GM23338 (cell line): ENCODE data around the gene SNX8. TPM values are rescaled to one million over a fixed set of nuclear protein-coding genes. Genes with fewer than 3 reads are reported as not detected.

Experiments used
- ATAC-seq: fragments of 200-7000 bp; cut with Tn5 transposase; 3 replicates; pipeline ENCODE4 v1.9.1; 2020
- DNase-seq: peaks from one replicate; pipeline ENCODE4 v3.0.0-alpha.2; 2015; ENCODE audit warnings: low spot score
- H2AFZ ChIP-seq: fragments of 200-600 bp; sonication (generic); 2 replicates; pipeline ENCODE4 v1.8.0; 2016; ENCODE audit warnings: antibody characterized with exemption, mild to moderate bottlenecking, moderate library complexity
- H3F3A ChIP-seq: fragments of 200-600 bp; sonication (generic); replicated peaks from 2 replicates; pipeline ENCODE4 v1.8.0; 2017; ENCODE audit warnings: antibody characterized with exemption, mixed run types, low read depth
- H3K27ac ChIP-seq: fragments of 200-600 bp; sonication (generic); 2 replicates; pipeline ENCODE4 v1.6.1; 2016; ENCODE audit warnings: low read depth
- H3K27me3 ChIP-seq: fragments of 200-600 bp; sonication (generic); 2 replicates; pipeline ENCODE4 v1.8.0; 2016; ENCODE audit warnings: mild to moderate bottlenecking, mixed run types, moderate library complexity; ENCODE audit not compliant: insufficient read depth
- H3K36me3 ChIP-seq: fragments of 200-600 bp; sonication (generic); 2 replicates; pipeline ENCODE4 v1.8.0; 2016; ENCODE audit warnings: mild to moderate bottlenecking; ENCODE audit not compliant: insufficient read depth
- H3K4me1 ChIP-seq: fragments of 200-600 bp; sonication (generic); 2 replicates; pipeline ENCODE4 v1.8.0; 2016; ENCODE audit warnings: mild to moderate bottlenecking, moderate library complexity; ENCODE audit not compliant: insufficient read depth
- H3K4me2 ChIP-seq: fragments of 200-600 bp; sonication (generic); 2 replicates; pipeline ENCODE4 v1.7.1; 2017; ENCODE audit warnings: mixed run types
- H3K4me3 ChIP-seq: fragments of 200-600 bp; sonication (generic); 2 replicates; pipeline ENCODE4 v1.6.1; 2016; ENCODE audit warnings: mixed run types
- H3K79me2 ChIP-seq: fragments of 200-600 bp; sonication (generic); replicated peaks from 2 replicates; pipeline ENCODE4 v1.8.0; 2017; ENCODE audit warnings: mild to moderate bottlenecking; ENCODE audit not compliant: insufficient read depth
- H3K9me2 ChIP-seq: fragments of 200-600 bp; sonication (generic); 2 replicates; pipeline ENCODE4 v1.8.0; 2017; ENCODE audit not compliant: insufficient read depth
- H4K20me1 ChIP-seq: fragments of 200-600 bp; sonication (generic); replicated peaks from 2 replicates; pipeline ENCODE4 v1.8.0; 2017; ENCODE audit warnings: mild to moderate bottlenecking; ENCODE audit not compliant: insufficient read depth
- H3K27ac Mint-ChIP-seq: 2 replicates; pipeline ENCODE4 v1.8.0; 2020; ENCODE audit warnings: inconsistent platforms, mild to moderate bottlenecking, moderate library complexity, mixed read lengths
- H3K27me3 Mint-ChIP-seq: 3 replicates; pipeline ENCODE4 v1.8.0; 2022; ENCODE audit warnings: low read depth, mild to moderate bottlenecking, moderate library complexity, mixed read lengths, inconsistent platforms; ENCODE audit not compliant: insufficient read depth, poor library complexity
- H3K36me3 Mint-ChIP-seq: 3 replicates; pipeline ENCODE4 v1.8.0; 2021; ENCODE audit warnings: low read depth, mild to moderate bottlenecking, inconsistent platforms, moderate library complexity, mixed read lengths
- H3K4me1 Mint-ChIP-seq: 3 replicates; pipeline ENCODE4 v1.8.0; 2020; ENCODE audit warnings: mild to moderate bottlenecking, inconsistent platforms, mixed read lengths
- H3K4me3 Mint-ChIP-seq: 3 replicates; pipeline ENCODE4 v1.8.0; 2021; ENCODE audit warnings: moderate library complexity, mild to moderate bottlenecking, inconsistent platforms, mixed read lengths
- H3K9me3 Mint-ChIP-seq: 3 replicates; pipeline ENCODE4 v1.8.0; 2020; ENCODE audit warnings: moderate library complexity, mild to moderate bottlenecking, inconsistent platforms, mixed read lengths
- CREB1 ChIP-seq: fragments of 250-450 bp; sonication (Bioruptor Pico); IDR thresholded peaks from 2 replicates; pipeline ENCODE4 v1.5.0; 2020; ENCODE audit warnings: low read depth, mild to moderate bottlenecking, moderate library complexity
- CTCF ChIP-seq, 2 experiments: fragments of 200-600 bp in 1 of 2; sonication (generic) in 1 of 2; conservative IDR thresholded peaks; 2 replicates each; pipeline versions ENCODE4 v1.5.1 to v1.6.1; 2016 to 2017; ENCODE audit warnings: antibody characterized with exemption in 2 of 2, low read depth in 2 of 2, mild to moderate bottlenecking in 2 of 2, moderate library complexity in 1 of 2
- ETS1 ChIP-seq: IDR thresholded peaks from 2 replicates; pipeline ENCODE4 v1.6.1; 2016; ENCODE audit warnings: antibody characterized with exemption
- EZH2phosphoT487 ChIP-seq: fragments of 200-600 bp; sonication (generic); IDR thresholded peaks from one replicate; pipeline ENCODE4 v1.8.1; 2018; ENCODE audit warnings: antibody characterized with exemption; ENCODE audit not compliant: unreplicated experiment
- NANOG ChIP-seq: IDR thresholded peaks from 2 replicates; pipeline ENCODE4 v1.6.1; 2016; ENCODE audit warnings: antibody characterized with exemption, borderline replicate concordance
- POLR2AphosphoS5 ChIP-seq: IDR thresholded peaks from 2 replicates; pipeline ENCODE4 v1.6.1; 2016; ENCODE audit warnings: antibody characterized with exemption, low read depth
- REST ChIP-seq: IDR thresholded peaks from one replicate; pipeline ENCODE4 v1.6.1; 2018; ENCODE audit warnings: antibody characterized with exemption; ENCODE audit not compliant: unreplicated experiment
- ZNF114 ChIP-seq: fragments of 250-450 bp; sonication (Bioruptor Pico); IDR thresholded peaks from 2 replicates; pipeline ENCODE4 v1.5.0; 2020; ENCODE audit warnings: mild to moderate bottlenecking, moderate library complexity
- ZNF462 ChIP-seq: fragments of 250-450 bp; sonication (Bioruptor Pico); IDR thresholded peaks from 2 replicates; pipeline ENCODE4 v1.5.0; 2020; ENCODE audit warnings: mild to moderate bottlenecking, moderate library complexity
- polyA plus RNA-seq: library from polyadenylated mRNA; unstranded; fragments of >200 nt; fragmentation: Nextera tagmentation; extraction: Ambion mirVana; gene quantifications from 2 replicates; pipeline ENCODE4 v1.2.1, GENCODE V29; 2016
- total RNA-seq: library from RNA; depleted of rRNA; stranded (reverse); fragments of >200 nt; shearing (Covaris generic); gene quantifications from 2 replicates; pipeline ENCODE4 v1.2.3, GENCODE V29; 2014

The SNX8 gene
- total and polyA plus RNA-seq, 2 experiments from 2014 or later, result 44.3 to 50.9 TPM

- Mint-ChIP-seq H3K4me3 (no peak overlapping the region), H3K4me1 (no peaks in the 10 kb centered on the region; the same call in 2 of the 3 replicates), H3K27me3 (peaks cover 2% of the 10 kb centered on the region), H3K27ac (no peak overlapping the region), H3K9me3 (no peaks in the 10 kb centered on the region), H3K36me3 (peaks cover 62% of the 10 kb centered on the region)
- no peak overlapping the region for H2AFZ ChIP-seq
- no peak overlapping the region for H3K4me2 ChIP-seq
- H4K20me1 ChIP-seq, result peaks cover 6% of the 10 kb centered on the region; the same call in 1 of the 2 replicates
- no peak overlapping the region for H3K4me3 ChIP-seq
- H3K79me2 ChIP-seq, result peaks cover 10% of the 10 kb centered on the region; the same call in 1 of the 2 replicates
- TF ChIP-seq ZNF462 (CRISPR knock-in tag) (no peak), POLR2AphosphoS5 (no peak), REST (no peak), EZH2phosphoT487 (no peak), NANOG (no peak), CTCF (conservative IDR thresholded peaks at IDR 0.05; ENCODE audit: low read depth in 2 of 2) (no peak), ZNF114 (CRISPR knock-in tag) (no peak), CREB1 (CRISPR knock-in tag) (no peak), ETS1 (no peak)
- ATAC-seq (no peak), DNase-seq (no peak)
- H3K27ac ChIP-seq, result no peak overlapping the region
- no peaks in the 10 kb centered on the region for H3K9me2 ChIP-seq
- no peaks in the 10 kb centered on the region for H3K27me3 ChIP-seq
- H3K4me1 ChIP-seq, result no peaks in the 10 kb centered on the region
- no peaks in the 10 kb centered on the region for H3F3A ChIP-seq
- peaks cover 11% of the 10 kb centered on the region for H3K36me3 ChIP-seq
These were observed 105.5 kb downstream of the SNX8 start for GRCh38 chr7:2208712-2209111.
